Endodermal cell (in vitro differentiated cells): ENCODE measurements around the gene ABCA7. TPM values are rescaled to one million over a fixed set of nuclear protein-coding genes. Genes with fewer than 3 reads are reported as not detected.
A peak's percentile ranks its signal among the peaks of the same experiment; 100 is the strongest.

Source experiments
- DNase-seq: peaks from one replicate; pipeline ENCODE4 v3.0.0-alpha.2; 2017
- H3K27ac ChIP-seq: 2 replicates; pipeline ENCODE4 v1.5.1; 2013; ENCODE audit warnings: mild to moderate bottlenecking, low read depth, low read length, moderate library complexity
- H3K27me3 ChIP-seq: 2 replicates; pipeline ENCODE4 v1.6.1; 2013; ENCODE audit warnings: mild to moderate bottlenecking, low read length, moderate library complexity; ENCODE audit not compliant: insufficient read depth, control insufficient read depth, poor library complexity, severe bottlenecking
- H3K36me3 ChIP-seq: 2 replicates; pipeline ENCODE4 v1.7.0; 2013; ENCODE audit warnings: mild to moderate bottlenecking, low read length, moderate library complexity; ENCODE audit not compliant: control insufficient read depth, insufficient read depth
- H3K4me1 ChIP-seq: one replicate; pipeline ENCODE4 v1.7.0; 2013; ENCODE audit warnings: low read length; ENCODE audit not compliant: control insufficient read depth, insufficient read depth
- H3K4me3 ChIP-seq: 2 replicates; pipeline ENCODE4 v1.5.1; 2013; ENCODE audit warnings: mild to moderate bottlenecking, low read length, moderate library complexity
- H3K9ac ChIP-seq: 2 replicates; pipeline ENCODE4 v1.6.1; 2013; ENCODE audit warnings: mild to moderate bottlenecking, low read length, moderate library complexity; ENCODE audit not compliant: poor library complexity, severe bottlenecking; ENCODE audit errors: extremely low read depth
- H3K9me3 ChIP-seq: 2 replicates; pipeline ENCODE4 v1.6.1; 2013; ENCODE audit warnings: mild to moderate bottlenecking, low read length, moderate library complexity; ENCODE audit not compliant: control insufficient read depth
- H3K27ac Mint-ChIP-seq: 2 replicates; pipeline ENCODE4 v1.8.0; 2020; ENCODE audit warnings: mixed read lengths
- H3K27me3 Mint-ChIP-seq: 2 replicates; pipeline ENCODE4 v1.8.0; 2021; ENCODE audit warnings: mild to moderate bottlenecking, mixed read lengths; ENCODE audit not compliant: insufficient read depth
- H3K36me3 Mint-ChIP-seq: 2 replicates; pipeline ENCODE4 v1.8.0; 2020; ENCODE audit warnings: low read depth, mixed read lengths
- H3K4me1 Mint-ChIP-seq: 2 replicates; pipeline ENCODE4 v1.8.0; 2020; ENCODE audit warnings: mixed read lengths
- H3K4me3 Mint-ChIP-seq: 2 replicates; pipeline ENCODE4 v1.8.0; 2020; ENCODE audit warnings: mild to moderate bottlenecking, moderate library complexity, mixed read lengths
- H3K9me3 Mint-ChIP-seq: 2 replicates; pipeline ENCODE4 v1.8.0; 2020; ENCODE audit warnings: mild to moderate bottlenecking, mixed read lengths
- CTCF ChIP-seq: fragments of 200-600 bp; sonication (generic); conservative IDR thresholded peaks from 2 replicates; pipeline ENCODE4 v1.5.0; 2021; ENCODE audit warnings: antibody characterized with exemption, mild to moderate bottlenecking
- WGBS, 2 experiments: methylation state at CpG; one replicate each; pipeline versions ENCODE4 v1.1.5 to v1.1.7; 2013; ENCODE audit warnings: missing lambda C conversion rate in 2 of 2, mixed read lengths in 1 of 2; ENCODE audit not compliant: insufficient coverage in 1 of 2, insufficient read length in 1 of 2; 5-methylcytosine and 5-hydroxymethylcytosine counted together
- total RNA-seq, 2 donors: library from RNA; stranded (reverse); fragmentation: NEBNext Ultra II Directional in 1 of 2; extraction: Animal tissue kit (Norgen Biotek cat#: 25700) in 1 of 2; gene quantifications; 2 replicates in 1 of 2; 3 replicates in 1 of 2; pipeline ENCODE4 v1.2.1, GENCODE V29; 2021

The ABCA7 gene
- total RNA-seq, 2 donors from 2014 or later, result 67.2 to 68.7 TPM

- TF ChIP-seq CTCF, result no peak
- no peaks in the 10 kb centered on the region for H3K9me3 Mint-ChIP-seq
- peaks cover 22% of the 10 kb centered on the region for H3K36me3 Mint-ChIP-seq
- H3K27me3 Mint-ChIP-seq, result no peaks in the 10 kb centered on the region
- 0 to 2% methylated on average over 8 to 19 of the region's 19 CpGs for WGBS, 2 experiments
- H3K4me1 Mint-ChIP-seq, result peaks cover 4% of the 10 kb centered on the region
- Histone ChIP-seq H3K27me3 (no peaks in the 10 kb centered on the region), H3K4me1 (no peaks in the 10 kb centered on the region), H3K9ac (peak overlapping the region; percentile 73), H3K4me3 (peak overlapping the region; percentile 87), H3K36me3 (peaks cover 30% of the 10 kb centered on the region), H3K9me3 (no peaks in the 10 kb centered on the region), H3K27ac (no peak overlapping the region)
- H3K4me3 Mint-ChIP-seq, result peak overlapping the region; percentile 86
- H3K27ac Mint-ChIP-seq, result peak overlapping the region; percentile 88
- DNase-seq, result no peak
These were observed 54.7 kb downstream of the ABCA7 start for GRCh38 chr19:1094655-1094977.

DNA sequence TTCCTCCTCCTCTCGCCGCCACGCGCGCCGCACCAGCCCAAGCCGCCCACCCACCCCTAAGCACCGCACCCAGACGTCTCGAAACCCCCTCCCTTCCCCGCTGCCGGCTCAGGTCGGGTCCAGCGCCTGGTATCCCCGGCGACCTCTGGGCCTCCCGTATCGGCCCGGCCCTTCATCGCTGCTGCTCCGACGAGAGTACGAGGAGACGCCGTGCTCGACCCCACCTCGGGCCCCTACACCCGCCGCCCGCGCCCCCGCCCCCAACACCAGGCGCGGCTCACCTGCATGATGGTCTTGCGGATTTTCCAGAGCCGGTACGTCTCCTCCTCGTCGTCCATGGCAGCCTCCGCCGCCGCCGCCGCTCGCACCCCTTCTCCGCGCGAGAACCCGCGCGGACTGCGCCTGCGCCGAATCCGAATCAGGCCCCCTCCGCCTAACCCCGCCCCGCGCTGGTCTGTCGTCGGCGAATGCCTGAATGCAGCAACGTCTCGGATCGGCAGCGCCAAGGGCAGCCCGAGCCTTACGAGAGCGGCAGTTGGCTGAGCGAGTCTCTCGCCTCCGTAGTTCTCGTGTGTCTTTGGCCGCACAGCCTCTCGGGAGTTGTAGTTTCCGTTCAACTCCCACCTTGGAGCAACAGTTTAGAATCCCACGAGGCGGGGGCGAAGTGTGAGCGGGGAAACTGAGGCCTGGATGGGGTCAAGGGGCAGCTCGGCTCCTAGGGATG is 55.2 kb downstream of the ABCA7 start, which contains the start of gene POLR2E:
TSS of gene POLR2E (minus strand) at position 398 of the 724 bp plus-strand sequence. CDS start at position 338, 60 bp downstream.
- H3K36me3 Mint-ChIP-seq, result peaks cover 22% of the 10 kb centered on the region
- H3K4me3 Mint-ChIP-seq, result peak within 1 kb of the TSS; percentile 86
- H3K27ac Mint-ChIP-seq, result peak within 1 kb of the TSS; percentile 88
- Histone ChIP-seq H3K27ac (no peak within 1 kb of the TSS), H3K36me3 (peaks cover 30% of the 10 kb centered on the region), H3K9ac (peak within 1 kb of the TSS; percentile 73), H3K27me3 (no peaks in the 10 kb centered on the region), H3K4me3 (peak within 1 kb of the TSS; percentile 87), H3K4me1 (no peaks in the 10 kb centered on the region), H3K9me3 (no peaks in the 10 kb centered on the region)
- H3K4me1 Mint-ChIP-seq, result peaks cover 4% of the 10 kb centered on the region
- H3K27me3 Mint-ChIP-seq, result no peaks in the 10 kb centered on the region
- no peaks in the 10 kb centered on the region for H3K9me3 Mint-ChIP-seq
- no peak for TF ChIP-seq CTCF
- DNase-seq, result peak; percentile 99
- WGBS, 2 experiments, result 0 to 1% methylated on average over 52 to 81 of the region's 81 CpGs

DNA sequence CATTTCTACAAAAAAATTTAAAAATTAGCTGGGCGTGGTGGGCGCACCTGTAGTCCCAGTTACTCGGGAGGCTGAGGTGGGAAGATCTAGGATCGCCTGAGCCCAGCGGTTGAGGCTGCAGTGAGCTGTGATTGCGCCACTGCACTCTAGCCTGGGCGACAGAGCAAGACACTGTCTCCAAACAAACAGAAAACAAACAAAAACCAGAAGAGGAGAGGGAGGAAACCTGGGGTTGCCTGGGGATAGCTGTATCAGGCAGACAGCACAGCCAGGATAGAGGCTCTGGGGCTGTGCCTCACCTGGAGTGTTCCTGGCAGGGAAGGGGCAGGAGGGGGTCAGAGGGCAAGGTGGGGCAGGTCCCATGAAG is 57.9 kb downstream of the ABCA7 start:
- H3K27ac Mint-ChIP-seq, result no peak overlapping the region
- peaks cover 12% of the 10 kb centered on the region for H3K36me3 ChIP-seq
- H3K4me1 ChIP-seq, result peaks cover 5% of the 10 kb centered on the region
- peaks cover 8% of the 10 kb centered on the region for H3K4me1 Mint-ChIP-seq
- no peaks in the 10 kb centered on the region for H3K9me3 ChIP-seq
- no peak overlapping the region for H3K27ac ChIP-seq
- H3K4me3 Mint-ChIP-seq, result no peak overlapping the region
- H3K4me3 ChIP-seq, result no peak overlapping the region
- H3K27me3 Mint-ChIP-seq, result no peaks in the 10 kb centered on the region
- no peaks in the 10 kb centered on the region for H3K27me3 ChIP-seq
- no peak overlapping the region for H3K9ac ChIP-seq
- WGBS, 2 experiments, result 97 to 99% methylated on average over 5 to 7 of the region's 7 CpGs
- H3K9me3 Mint-ChIP-seq, result no peaks in the 10 kb centered on the region
- TF ChIP-seq CTCF, result no peak
- H3K36me3 Mint-ChIP-seq, result peaks cover 11% of the 10 kb centered on the region
- DNase-seq, result no peak
